ENCODE results near the gene KNCN. TPM values are rescaled to one million over a fixed set of nuclear protein-coding genes. Genes with fewer than 3 reads are reported as not detected.

KNCN gene
- total RNA-seq, 1 experiment from 2014 or later = not detected

DNA sequence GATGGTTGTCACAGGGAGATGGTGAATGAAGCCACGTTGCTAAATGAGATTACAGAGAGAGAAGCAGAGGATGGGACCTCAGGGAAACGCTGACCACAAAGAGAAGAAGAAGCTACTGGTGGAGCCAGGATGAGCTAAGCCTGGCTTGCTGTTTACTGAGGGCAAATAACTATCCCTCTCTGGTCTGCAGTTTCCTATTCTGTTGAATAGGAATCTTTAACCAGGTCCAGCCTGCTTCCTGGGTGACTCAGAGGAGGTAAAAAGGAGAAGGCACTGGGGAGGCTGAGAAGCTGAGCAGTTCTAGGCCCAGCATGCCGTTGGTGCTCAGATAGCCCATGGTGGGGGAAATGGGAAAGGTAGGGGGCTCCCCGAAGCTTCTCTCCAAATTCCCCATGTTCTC, 32.2 kb downstream of the KNCN start:
- TF ChIP-seq, protein P1, sequence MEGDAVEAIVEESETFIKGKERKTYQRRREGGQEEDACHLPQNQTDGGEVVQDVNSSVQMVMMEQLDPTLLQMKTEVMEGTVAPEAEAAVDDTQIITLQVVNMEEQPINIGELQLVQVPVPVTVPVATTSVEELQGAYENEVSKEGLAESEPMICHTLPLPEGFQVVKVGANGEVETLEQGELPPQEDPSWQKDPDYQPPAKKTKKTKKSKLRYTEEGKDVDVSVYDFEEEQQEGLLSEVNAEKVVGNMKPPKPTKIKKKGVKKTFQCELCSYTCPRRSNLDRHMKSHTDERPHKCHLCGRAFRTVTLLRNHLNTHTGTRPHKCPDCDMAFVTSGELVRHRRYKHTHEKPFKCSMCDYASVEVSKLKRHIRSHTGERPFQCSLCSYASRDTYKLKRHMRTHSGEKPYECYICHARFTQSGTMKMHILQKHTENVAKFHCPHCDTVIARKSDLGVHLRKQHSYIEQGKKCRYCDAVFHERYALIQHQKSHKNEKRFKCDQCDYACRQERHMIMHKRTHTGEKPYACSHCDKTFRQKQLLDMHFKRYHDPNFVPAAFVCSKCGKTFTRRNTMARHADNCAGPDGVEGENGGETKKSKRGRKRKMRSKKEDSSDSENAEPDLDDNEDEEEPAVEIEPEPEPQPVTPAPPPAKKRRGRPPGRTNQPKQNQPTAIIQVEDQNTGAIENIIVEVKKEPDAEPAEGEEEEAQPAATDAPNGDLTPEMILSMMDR (conservative IDR thresholded peaks at IDR 0.05) = no peak
- H2BK20ac ChIP-seq (ENCODE audit: low read depth, low read length, poor library complexity, severe bottlenecking) = no peak overlapping the region
- no peaks in the 10 kb centered on the region; the same call in 1 of the 2 replicates for H3K27me3 ChIP-seq (ENCODE audit: insufficient read depth, low read length)
- H3K14ac ChIP-seq (ENCODE audit: insufficient read depth, low read length) = no peak overlapping the region
- H3K9me3 ChIP-seq (ENCODE audit: control insufficient read depth, low read depth, low read length) = no peaks in the 10 kb centered on the region
- H3K18ac ChIP-seq (ENCODE audit: insufficient read length, low read depth, low read length) = no peak overlapping the region
- H3K79me1 ChIP-seq (ENCODE audit: insufficient read depth, low read depth, low read length, poor library complexity, severe bottlenecking) = no peaks in the 10 kb centered on the region
- H3K27me3 Mint-ChIP-seq (ENCODE audit: low read depth) = peaks cover 64% of the 10 kb centered on the region
- H3K27ac ChIP-seq (ENCODE audit: insufficient read length, low read depth, low read length) = no peak overlapping the region
- WGBS (ENCODE audit: extremely low coverage, insufficient read length, low lambda C conversion rate) = no CpG with 5 or more reads among the region's 4 CpGs
- H3K27ac Mint-ChIP-seq = no peak overlapping the region
- H3K4me3 Mint-ChIP-seq = no peak overlapping the region
- H2AFZ ChIP-seq (ENCODE audit: low read length) = no peak overlapping the region
- no peaks in the 10 kb centered on the region for H4K20me1 ChIP-seq (ENCODE audit: control insufficient read depth, insufficient read depth, insufficient read length)
- no peaks in the 10 kb centered on the region for H3K36me3 Mint-ChIP-seq (ENCODE audit: insufficient read depth in 1 of 3, low read depth in 3 of 3)
- H3T11ph ChIP-seq (ENCODE audit: low read length) = no peak overlapping the region
- H3K4me1 ChIP-seq (ENCODE audit: insufficient read depth, low read length) = peaks cover 13% of the 10 kb centered on the region; the same call in 1 of the 2 replicates
- H2BK15ac ChIP-seq (ENCODE audit: low read depth, low read length) = no peak overlapping the region
- H4K5ac ChIP-seq (ENCODE audit: insufficient read length, low read depth, low read length) = no peak overlapping the region
- H3K4me2 ChIP-seq (ENCODE audit: insufficient read depth, insufficient read length, low read length) = no peak overlapping the region
- no peaks in the 10 kb centered on the region; a peak in 1 of 5 replicates for H3K9me3 Mint-ChIP-seq
- no peak overlapping the region for H2BK120ac ChIP-seq (ENCODE audit: low read depth, low read length, poor library complexity, severe bottlenecking)
- no peak for DNase-seq
- H2BK12ac ChIP-seq (ENCODE audit: insufficient read length, low read depth, low read length) = no peak overlapping the region
- H3K4me1 Mint-ChIP-seq = peaks cover 69 to 81% of the 10 kb centered on the region in 2 experiments
- H4K91ac ChIP-seq (ENCODE audit: insufficient read length, low read depth, low read length) = no peak overlapping the region
- H2BK5ac ChIP-seq (ENCODE audit: insufficient read length, low read length) = no peak overlapping the region
- H4K8ac ChIP-seq (replicated peaks; ENCODE audit: insufficient read length, low read depth, low read length) = no peak overlapping the region
- H3K23ac ChIP-seq (ENCODE audit: insufficient read length, low read depth, low read length) = no peak overlapping the region
- no peak overlapping the region for H2AK5ac ChIP-seq (ENCODE audit: insufficient read length, low read length)
- H3K4ac ChIP-seq (ENCODE audit: low read depth, low read length) = no peak overlapping the region
- no peaks in the 10 kb centered on the region for H3K79me2 ChIP-seq (ENCODE audit: insufficient read depth, low read length)
- no peaks in the 10 kb centered on the region for H3K23me2 ChIP-seq (ENCODE audit: insufficient read length, low read depth, low read length, poor library complexity, severe bottlenecking)
- H3K9ac ChIP-seq (ENCODE audit: extremely low read depth, insufficient read length, low read length) = no peak overlapping the region
- no peak overlapping the region for H3K56ac ChIP-seq (ENCODE audit: insufficient read length, low read depth, low read length)
